ENCODE measurements around the gene STAC3. TPM values are rescaled to one million over a fixed set of nuclear protein-coding genes. Genes with fewer than 3 reads are reported as not detected.

The STAC3 gene
- total RNA-seq, 1 experiment from 2014 or later = 3.3 TPM

DNA sequence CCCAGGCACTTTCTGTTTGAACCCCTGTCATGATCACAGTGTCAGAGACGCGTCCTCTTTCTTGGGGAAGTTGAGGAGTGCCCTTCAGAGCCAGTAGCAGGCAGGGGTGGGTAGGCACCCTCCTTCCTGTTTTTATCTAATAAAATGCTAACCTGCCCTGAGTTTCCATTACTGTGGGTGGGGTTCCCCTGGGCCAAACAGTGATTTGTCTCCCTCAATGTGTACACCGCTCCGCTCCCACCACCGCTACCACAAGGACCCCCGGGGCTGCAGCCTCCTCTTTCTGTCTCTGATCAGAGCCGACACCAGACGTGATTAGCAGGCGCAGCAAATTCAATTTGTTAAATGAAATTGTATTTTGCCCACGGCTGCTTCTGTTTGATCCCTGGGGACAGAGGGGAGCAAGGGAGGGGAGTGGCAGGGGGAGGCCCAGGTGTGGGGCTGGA is 16.4 kb downstream of the STAC3 start:
- CTCF ChIA-PET = interaction anchor here (0.6 kb wide), 1 partner anchor 21 kb away, joined by 4 read pairs; no protein-coding TSS in a partner anchor
- H3K4me1 Mint-ChIP-seq = peaks cover 49% of the 10 kb centered on the region
- H3K36me3 Mint-ChIP-seq = peaks cover 35% of the 10 kb centered on the region
- POLR2A ChIA-PET = interaction anchor here (9.7 kb wide), 1 partner anchor 10 kb away, joined by 97 read pairs; no protein-coding TSS in a partner anchor
- H3K27ac Mint-ChIP-seq = no peak overlapping the region
- DNase-seq (ENCODE audit: low spot score) (no peak), ATAC-seq (no peak)
- no peak overlapping the region for H3K4me3 Mint-ChIP-seq
- no peaks in the 10 kb centered on the region for H3K9me3 Mint-ChIP-seq
- peaks cover 56% of the 10 kb centered on the region for H3K27me3 Mint-ChIP-seq (ENCODE audit: low read depth)
- TF ChIP-seq CREB1 (CRISPR knock-in tag; IDR thresholded peaks at IDR 0.05) = no peak
- TF ChIP-seq GRHL2 (CRISPR knock-in tag; IDR thresholded peaks at IDR 0.05; ENCODE audit: insufficient replicate concordance, severe bottlenecking) = no peak
- TF ChIP-seq, protein P1, sequence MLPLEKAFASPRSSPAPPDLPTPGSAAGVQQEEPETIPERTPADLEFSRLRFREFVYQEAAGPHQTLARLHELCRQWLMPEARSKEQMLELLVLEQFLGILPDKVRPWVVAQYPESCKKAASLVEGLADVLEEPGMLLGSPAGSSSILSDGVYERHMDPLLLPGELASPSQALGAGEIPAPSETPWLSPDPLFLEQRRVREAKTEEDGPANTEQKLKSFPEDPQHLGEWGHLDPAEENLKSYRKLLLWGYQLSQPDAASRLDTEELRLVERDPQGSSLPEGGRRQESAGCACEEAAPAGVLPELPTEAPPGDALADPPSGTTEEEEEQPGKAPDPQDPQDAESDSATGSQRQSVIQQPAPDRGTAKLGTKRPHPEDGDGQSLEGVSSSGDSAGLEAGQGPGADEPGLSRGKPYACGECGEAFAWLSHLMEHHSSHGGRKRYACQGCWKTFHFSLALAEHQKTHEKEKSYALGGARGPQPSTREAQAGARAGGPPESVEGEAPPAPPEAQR (CRISPR knock-in tag; IDR thresholded peaks at IDR 0.05) = no peak
- no peak for TF ChIP-seq KAT7 (CRISPR knock-in tag; IDR thresholded peaks at IDR 0.05; ENCODE audit: borderline replicate concordance)
- TF ChIP-seq ETV6 (CRISPR knock-in tag; IDR thresholded peaks at IDR 0.05) = no peak
- no peak for TF ChIP-seq IRF2 (CRISPR knock-in tag; IDR thresholded peaks at IDR 0.05; ENCODE audit: borderline replicate concordance, low read depth)
- TF ChIP-seq ZNF423 (CRISPR knock-in tag; IDR thresholded peaks at IDR 0.05) = no peak
- TF ChIP-seq ZNF138 (CRISPR knock-in tag; conservative IDR thresholded peaks at IDR 0.05) = no peak
- TF ChIP-seq, protein P2, sequence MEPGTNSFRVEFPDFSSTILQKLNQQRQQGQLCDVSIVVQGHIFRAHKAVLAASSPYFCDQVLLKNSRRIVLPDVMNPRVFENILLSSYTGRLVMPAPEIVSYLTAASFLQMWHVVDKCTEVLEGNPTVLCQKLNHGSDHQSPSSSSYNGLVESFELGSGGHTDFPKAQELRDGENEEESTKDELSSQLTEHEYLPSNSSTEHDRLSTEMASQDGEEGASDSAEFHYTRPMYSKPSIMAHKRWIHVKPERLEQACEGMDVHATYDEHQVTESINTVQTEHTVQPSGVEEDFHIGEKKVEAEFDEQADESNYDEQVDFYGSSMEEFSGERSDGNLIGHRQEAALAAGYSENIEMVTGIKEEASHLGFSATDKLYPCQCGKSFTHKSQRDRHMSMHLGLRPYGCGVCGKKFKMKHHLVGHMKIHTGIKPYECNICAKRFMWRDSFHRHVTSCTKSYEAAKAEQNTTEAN (CRISPR knock-in tag; IDR thresholded peaks at IDR 0.05) = no peak
- TF ChIP-seq ZNF263 (CRISPR knock-in tag; IDR thresholded peaks at IDR 0.05; ENCODE audit: low read depth) = no peak
- no peak for TF ChIP-seq ZBTB21 (CRISPR knock-in tag; IDR thresholded peaks at IDR 0.05; ENCODE audit: borderline replicate concordance)
- TF ChIP-seq, protein P3, sequence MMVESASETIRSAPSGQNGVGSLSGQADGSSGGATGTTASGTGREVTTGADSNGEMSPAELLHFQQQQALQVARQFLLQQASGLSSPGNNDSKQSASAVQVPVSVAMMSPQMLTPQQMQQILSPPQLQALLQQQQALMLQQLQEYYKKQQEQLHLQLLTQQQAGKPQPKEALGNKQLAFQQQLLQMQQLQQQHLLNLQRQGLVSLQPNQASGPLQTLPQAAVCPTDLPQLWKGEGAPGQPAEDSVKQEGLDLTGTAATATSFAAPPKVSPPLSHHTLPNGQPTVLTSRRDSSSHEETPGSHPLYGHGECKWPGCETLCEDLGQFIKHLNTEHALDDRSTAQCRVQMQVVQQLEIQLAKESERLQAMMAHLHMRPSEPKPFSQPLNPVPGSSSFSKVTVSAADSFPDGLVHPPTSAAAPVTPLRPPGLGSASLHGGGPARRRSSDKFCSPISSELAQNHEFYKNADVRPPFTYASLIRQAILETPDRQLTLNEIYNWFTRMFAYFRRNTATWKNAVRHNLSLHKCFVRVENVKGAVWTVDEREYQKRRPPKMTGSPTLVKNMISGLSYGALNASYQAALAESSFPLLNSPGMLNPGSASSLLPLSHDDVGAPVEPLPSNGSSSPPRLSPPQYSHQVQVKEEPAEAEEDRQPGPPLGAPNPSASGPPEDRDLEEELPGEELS (CRISPR knock-in tag; IDR thresholded peaks at IDR 0.05) = no peak
- TF ChIP-seq JUN (CRISPR knock-in tag; IDR thresholded peaks at IDR 0.05) = no peak
- TF ChIP-seq, protein P4, sequence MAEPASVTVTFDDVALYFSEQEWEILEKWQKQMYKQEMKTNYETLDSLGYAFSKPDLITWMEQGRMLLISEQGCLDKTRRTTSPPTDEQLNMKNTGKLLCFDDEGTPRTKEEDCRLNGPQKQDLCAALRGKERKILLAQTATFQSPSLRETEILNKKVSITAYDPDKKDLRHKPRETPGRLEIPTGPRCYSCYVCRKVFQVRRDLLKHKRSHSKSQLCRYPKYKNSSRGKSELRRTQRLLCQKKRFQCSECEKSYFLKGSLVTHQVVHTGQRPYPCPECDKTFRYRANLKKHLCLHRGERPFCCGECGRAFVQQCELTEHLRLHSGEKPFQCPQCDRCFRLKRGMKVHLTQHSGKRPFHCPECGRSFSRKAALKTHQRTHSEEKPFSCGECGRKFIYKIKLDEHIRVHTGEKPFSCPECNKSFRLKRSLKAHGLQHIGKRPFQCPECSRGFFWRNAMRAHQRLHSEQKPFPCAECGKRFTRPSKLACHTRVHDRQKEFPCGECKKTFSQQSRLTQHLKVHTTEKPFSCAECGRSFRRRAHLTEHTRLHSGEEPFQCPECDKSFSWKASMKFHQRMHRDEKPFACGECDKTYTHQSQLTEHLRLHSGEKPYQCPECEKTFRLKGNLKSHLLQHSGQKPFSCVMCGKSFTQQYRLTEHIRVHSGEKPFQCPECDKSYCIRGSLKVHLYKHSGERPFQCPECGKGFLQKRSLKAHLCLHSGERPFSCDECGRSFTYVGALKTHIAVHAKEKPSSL (CRISPR knock-in tag; conservative IDR thresholded peaks at IDR 0.05) = no peak

DNA sequence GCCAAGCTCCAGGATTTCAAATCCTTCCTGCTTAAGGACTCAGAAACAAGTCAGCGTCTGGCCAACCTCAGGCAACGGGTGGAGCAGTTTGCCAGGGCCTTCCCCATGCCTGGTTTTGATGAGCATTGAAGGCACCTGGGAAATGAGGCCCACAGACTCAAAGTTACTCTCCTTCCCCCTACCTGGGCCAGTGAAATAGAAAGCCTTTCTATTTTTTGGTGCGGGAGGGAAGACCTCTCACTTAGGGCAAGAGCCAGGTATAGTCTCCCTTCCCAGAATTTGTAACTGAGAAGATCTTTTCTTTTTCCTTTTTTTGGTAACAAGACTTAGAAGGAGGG is 16.8 kb downstream of the STAC3 start:
- H3K9me3 Mint-ChIP-seq = no peaks in the 10 kb centered on the region
- peak overlapping the region; percentile 53; the same call in 1 of the 2 replicates for H3K27ac Mint-ChIP-seq
- peaks cover 48% of the 10 kb centered on the region for H3K4me1 Mint-ChIP-seq
- H3K4me3 Mint-ChIP-seq = no peak overlapping the region
- TF ChIP-seq MXD4 (CRISPR knock-in tag; IDR thresholded peaks at IDR 0.05; ENCODE audit: borderline replicate concordance) (no peak), RELA (CRISPR knock-in tag; IDR thresholded peaks at IDR 0.05; ENCODE audit: borderline replicate concordance) (no peak), NFE2L1 (CRISPR knock-in tag; IDR thresholded peaks at IDR 0.05) (no peak), OVOL2 (CRISPR knock-in tag; IDR thresholded peaks at IDR 0.05; ENCODE audit: borderline replicate concordance) (no peak), GRHL2 (CRISPR knock-in tag; IDR thresholded peaks at IDR 0.05; ENCODE audit: insufficient replicate concordance, severe bottlenecking) (no peak), CTCF (IDR thresholded peaks at IDR 0.05) (no peak), ATF1 (CRISPR knock-in tag; IDR thresholded peaks at IDR 0.05) (no peak), PRRX2 (CRISPR knock-in tag; IDR thresholded peaks at IDR 0.05) (no peak), CREB1 (CRISPR knock-in tag; IDR thresholded peaks at IDR 0.05) (no peak)
- TF ChIP-seq, protein P5, sequence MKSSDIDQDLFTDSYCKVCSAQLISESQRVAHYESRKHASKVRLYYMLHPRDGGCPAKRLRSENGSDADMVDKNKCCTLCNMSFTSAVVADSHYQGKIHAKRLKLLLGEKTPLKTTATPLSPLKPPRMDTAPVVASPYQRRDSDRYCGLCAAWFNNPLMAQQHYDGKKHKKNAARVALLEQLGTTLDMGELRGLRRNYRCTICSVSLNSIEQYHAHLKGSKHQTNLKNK (CRISPR knock-in tag; IDR thresholded peaks at IDR 0.05) = no peak
- peaks cover 56% of the 10 kb centered on the region for H3K27me3 Mint-ChIP-seq (ENCODE audit: low read depth)
- CTCF ChIA-PET = interaction anchor here (0.6 to 1.6 kb wide), 3 partner anchors 9 to 20 kb away, joined by 4 to 6 read pairs (median 5); no protein-coding TSS in a partner anchor
- no peak for ATAC-seq
- DNase-seq (ENCODE audit: low spot score) = no peak
- POLR2A ChIA-PET = no interaction called here
- H3K36me3 Mint-ChIP-seq = peaks cover 35% of the 10 kb centered on the region
